ENCODE data around the gene TMEM229B.

Gene TMEM229B

DNA sequence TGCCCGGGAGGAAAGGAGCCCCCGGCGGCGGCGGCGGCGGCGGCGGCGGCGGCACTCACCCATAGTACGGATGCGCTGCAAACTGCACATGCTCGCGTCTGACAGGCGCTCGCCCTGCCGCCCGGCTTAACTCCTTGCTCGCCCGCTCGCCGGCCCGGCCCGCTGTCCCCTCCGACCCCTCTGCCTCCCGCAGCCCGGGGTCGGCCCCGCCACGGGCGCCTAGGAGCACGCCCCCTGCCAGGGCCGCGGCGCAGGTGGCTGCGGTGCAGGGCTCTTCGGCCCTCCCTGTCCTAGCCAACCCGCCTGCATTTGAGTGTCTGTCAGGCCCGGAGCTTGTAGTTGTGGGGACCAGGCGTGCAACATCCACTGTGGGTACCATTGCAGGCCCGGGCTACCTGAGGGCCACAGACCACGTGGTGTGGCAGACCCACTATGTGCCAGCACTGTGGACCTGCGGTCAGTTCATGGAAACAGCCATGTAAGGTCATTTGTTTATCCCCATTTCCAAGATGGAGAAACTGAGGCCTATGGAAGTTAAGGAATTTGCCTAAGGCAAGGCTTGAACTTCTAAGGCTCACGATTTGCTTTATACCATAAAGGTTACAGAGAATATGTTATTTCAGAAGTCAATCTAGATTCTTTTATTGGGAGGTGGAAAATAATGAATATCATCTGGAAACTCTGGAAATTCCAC is 27.0 kb upstream of the TMEM229B start:
- Histone ChIP-seq H3K9me3 (ENCODE audit: control insufficient read depth in 2 of 2, low read length in 2 of 2) (no peaks in the 10 kb centered on the region), H3K27ac (ENCODE audit: low read depth in 2 of 2, low read length in 2 of 2) (peak overlapping the region in 1 of 2 donors; percentile 74), H3K9ac (ENCODE audit: low read depth in 1 of 2, low read length in 2 of 2) (peak overlapping the region; percentile 56 to 70), H3K36me3 (ENCODE audit: control insufficient read depth in 2 of 2, insufficient read depth in 2 of 2, low read length in 2 of 2) (no peaks in the 10 kb centered on the region), H3K4me1 (ENCODE audit: control insufficient read depth in 2 of 2, insufficient read depth in 2 of 2, low read length in 2 of 2) (peaks cover 13 to 17% of the 10 kb centered on the region in 2 donors), H3K4me3 (ENCODE audit: low read length in 2 of 2) (peak overlapping the region; percentile 64 to 72), H3K27me3 (ENCODE audit: control insufficient read depth in 2 of 2, insufficient read depth in 2 of 2, low read length in 2 of 2) (no peaks in the 10 kb centered on the region)

DNA sequence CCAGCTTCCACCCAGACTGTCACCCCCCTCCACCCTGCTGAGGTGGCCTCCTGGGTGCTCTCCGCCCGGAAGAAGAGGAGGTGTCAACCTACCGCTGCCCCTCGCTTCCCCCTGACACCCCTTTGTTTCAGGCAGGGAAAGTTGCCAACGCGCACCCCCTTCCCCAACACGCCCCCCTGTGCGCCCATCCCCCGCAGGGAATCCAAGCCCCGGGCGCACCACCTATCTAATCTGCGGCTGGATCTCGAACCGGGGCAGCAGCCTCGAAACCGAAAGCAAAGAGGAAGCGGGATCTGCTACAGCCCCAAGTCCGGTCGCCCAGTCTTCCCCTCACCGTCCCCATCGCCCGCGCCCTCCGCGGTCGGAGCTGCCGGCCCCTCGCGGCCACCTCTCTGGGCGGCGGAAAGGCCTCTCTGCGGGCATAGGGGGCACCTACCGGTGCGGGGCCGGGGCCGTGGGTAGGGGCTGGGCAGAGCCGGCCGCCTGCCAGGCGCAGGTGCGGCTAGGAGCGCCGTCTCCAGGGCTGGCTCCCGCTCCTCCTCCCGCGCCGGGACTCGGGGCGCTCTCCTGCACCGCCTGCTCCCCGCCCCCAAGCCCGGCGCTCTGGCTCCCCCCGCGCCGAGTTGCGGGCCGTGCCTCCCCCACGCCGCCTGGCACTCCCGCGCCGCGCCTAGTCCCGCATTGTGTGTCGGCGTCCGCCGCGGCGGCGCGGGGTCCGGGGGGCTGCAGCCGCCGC is 26.3 kb upstream of the TMEM229B start:
- Histone ChIP-seq H3K4me1 (ENCODE audit: control insufficient read depth in 2 of 2, insufficient read depth in 2 of 2, low read length in 2 of 2) (peaks cover 13 to 17% of the 10 kb centered on the region in 2 donors), H3K9me3 (ENCODE audit: control insufficient read depth in 2 of 2, low read length in 2 of 2) (no peaks in the 10 kb centered on the region), H3K27me3 (ENCODE audit: control insufficient read depth in 2 of 2, insufficient read depth in 2 of 2, low read length in 2 of 2) (no peaks in the 10 kb centered on the region), H3K36me3 (ENCODE audit: control insufficient read depth in 2 of 2, insufficient read depth in 2 of 2, low read length in 2 of 2) (no peaks in the 10 kb centered on the region), H3K9ac (ENCODE audit: low read depth in 1 of 2, low read length in 2 of 2) (peak overlapping the region; percentile 63 to 70), H3K27ac (ENCODE audit: low read depth in 2 of 2, low read length in 2 of 2) (peak overlapping the region; percentile 52 to 74), H3K4me3 (ENCODE audit: low read length in 2 of 2) (peak overlapping the region; percentile 72 to 74)

DNA sequence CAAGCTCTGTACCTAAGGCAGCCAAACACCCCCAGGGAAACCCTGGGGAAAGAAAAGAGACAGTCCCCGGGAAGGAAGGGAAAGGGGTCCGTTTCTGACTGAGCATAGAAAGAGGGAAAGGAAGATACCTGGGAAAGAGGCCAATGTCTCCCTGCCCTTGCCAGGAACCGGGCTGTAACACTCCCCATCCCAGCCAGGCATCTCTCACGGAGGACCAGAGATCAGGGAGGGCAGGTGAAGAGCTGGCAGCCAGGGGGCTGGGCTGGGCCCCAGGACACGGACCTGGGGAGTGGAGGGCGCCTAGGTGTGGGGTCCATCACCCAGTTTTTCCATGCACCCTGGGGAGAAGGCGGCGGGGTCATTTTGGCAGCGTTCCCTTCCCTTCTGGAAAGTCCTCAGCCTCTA is 25.7 kb upstream of the TMEM229B start:
- no peaks in the 10 kb centered on the region for H3K9me3 ChIP-seq (ENCODE audit: control insufficient read depth in 2 of 2, low read length in 2 of 2)
- peaks cover 13 to 17% of the 10 kb centered on the region in 2 donors for H3K4me1 ChIP-seq (ENCODE audit: control insufficient read depth in 2 of 2, insufficient read depth in 2 of 2, low read length in 2 of 2)
- H3K4me3 ChIP-seq (ENCODE audit: low read length in 2 of 2): peak overlapping the region; percentile 72 to 74
- H3K27me3 ChIP-seq (ENCODE audit: control insufficient read depth in 2 of 2, insufficient read depth in 2 of 2, low read length in 2 of 2): no peaks in the 10 kb centered on the region
- no peaks in the 10 kb centered on the region for H3K36me3 ChIP-seq (ENCODE audit: control insufficient read depth in 2 of 2, insufficient read depth in 2 of 2, low read length in 2 of 2)
- peak overlapping the region; percentile 63 to 70 for H3K9ac ChIP-seq (ENCODE audit: low read depth in 1 of 2, low read length in 2 of 2)
- peak overlapping the region; percentile 22 to 74 for H3K27ac ChIP-seq (ENCODE audit: low read depth in 2 of 2, low read length in 2 of 2)

DNA sequence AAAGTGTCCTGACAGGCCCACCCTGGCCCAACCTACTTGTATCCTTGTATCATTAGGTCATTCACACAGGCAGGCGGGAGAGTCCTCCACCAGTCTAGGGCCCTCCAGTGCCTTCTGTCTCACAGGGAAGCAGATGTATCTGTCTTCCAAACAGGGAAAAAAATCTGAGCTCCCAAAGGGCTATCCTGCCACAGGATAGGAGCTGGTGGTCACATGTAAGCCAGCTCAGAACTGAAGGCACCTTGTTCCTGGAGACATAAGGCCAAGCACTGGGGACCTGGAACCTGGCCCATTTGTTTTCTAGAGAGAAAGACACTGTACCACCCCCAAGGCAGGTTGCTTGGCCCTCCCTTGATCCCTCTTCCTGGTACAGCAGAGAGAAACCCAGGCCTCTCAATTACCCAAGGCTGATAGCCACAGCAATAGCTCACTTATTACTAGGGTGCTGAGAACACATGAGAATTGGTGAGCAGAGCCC is 25.1 kb upstream of the TMEM229B start:
- no peaks in the 10 kb centered on the region for H3K9me3 ChIP-seq (ENCODE audit: control insufficient read depth in 2 of 2, low read length in 2 of 2)
- peak overlapping the region; percentile 24 to 70 for H3K9ac ChIP-seq (ENCODE audit: low read depth in 1 of 2, low read length in 2 of 2)
- H3K4me1 ChIP-seq (ENCODE audit: control insufficient read depth in 2 of 2, insufficient read depth in 2 of 2, low read length in 2 of 2): peaks cover 13 to 17% of the 10 kb centered on the region in 2 donors
- no peaks in the 10 kb centered on the region for H3K36me3 ChIP-seq (ENCODE audit: control insufficient read depth in 2 of 2, insufficient read depth in 2 of 2, low read length in 2 of 2)
- peak overlapping the region; percentile 22 to 74 for H3K27ac ChIP-seq (ENCODE audit: low read depth in 2 of 2, low read length in 2 of 2)
- H3K27me3 ChIP-seq (ENCODE audit: control insufficient read depth in 2 of 2, insufficient read depth in 2 of 2, low read length in 2 of 2): no peaks in the 10 kb centered on the region
- H3K4me3 ChIP-seq (ENCODE audit: low read length in 2 of 2): peak overlapping the region in 1 of 2 donors; percentile 74

DNA sequence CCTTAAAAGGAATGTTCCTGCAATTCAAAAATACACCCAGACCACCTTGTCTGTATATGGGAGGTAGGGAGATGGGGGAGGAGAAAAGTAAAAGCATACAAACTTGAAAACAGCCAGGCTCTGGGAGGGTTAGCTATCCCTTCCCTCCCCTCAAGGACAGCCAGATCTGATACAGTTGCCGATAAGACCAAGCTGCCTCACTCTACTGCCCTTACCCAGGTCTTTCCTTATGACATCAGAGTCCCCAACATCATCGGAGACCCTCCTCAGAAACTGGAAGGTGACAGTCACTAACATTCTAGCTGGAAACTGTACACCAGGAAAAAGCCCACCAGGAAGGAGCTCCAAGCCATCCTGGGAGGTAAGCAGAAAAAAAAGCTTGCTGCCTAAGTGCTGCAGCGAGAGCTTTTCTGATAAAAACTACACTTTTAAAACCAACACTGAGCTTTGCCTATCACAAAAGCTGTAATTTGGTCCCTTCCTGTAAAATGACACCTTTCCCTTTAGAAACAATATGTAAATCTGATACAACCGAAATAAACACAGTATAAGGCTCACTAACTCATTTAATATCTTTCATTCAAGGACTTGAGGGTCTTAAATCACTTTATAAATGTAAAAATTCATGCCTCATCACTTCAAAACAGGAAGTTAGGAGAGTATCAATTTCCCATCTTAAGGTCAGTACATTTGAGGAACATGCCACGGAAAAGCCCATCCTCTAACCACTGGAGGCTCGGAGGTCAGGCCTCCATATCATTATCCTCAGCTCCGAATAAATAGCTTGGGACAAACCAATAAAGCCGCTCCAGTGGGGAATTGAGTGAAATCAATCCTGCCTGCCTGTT is 24.2 kb upstream of the TMEM229B start:
- no peaks in the 10 kb centered on the region for H3K27me3 ChIP-seq (ENCODE audit: control insufficient read depth in 2 of 2, insufficient read depth in 2 of 2, low read length in 2 of 2)
- no peak overlapping the region for H3K9ac ChIP-seq (ENCODE audit: low read depth in 1 of 2, low read length in 2 of 2)
- H3K4me1 ChIP-seq (ENCODE audit: control insufficient read depth in 2 of 2, insufficient read depth in 2 of 2, low read length in 2 of 2): peaks cover 13 to 17% of the 10 kb centered on the region in 2 donors
- no peaks in the 10 kb centered on the region for H3K36me3 ChIP-seq (ENCODE audit: control insufficient read depth in 2 of 2, insufficient read depth in 2 of 2, low read length in 2 of 2)
- H3K27ac ChIP-seq (ENCODE audit: low read depth in 2 of 2, low read length in 2 of 2): no peak overlapping the region
- H3K9me3 ChIP-seq (ENCODE audit: control insufficient read depth in 2 of 2, low read length in 2 of 2): no peaks in the 10 kb centered on the region
- H3K4me3 ChIP-seq (ENCODE audit: low read length in 2 of 2): no peak overlapping the region

DNA sequence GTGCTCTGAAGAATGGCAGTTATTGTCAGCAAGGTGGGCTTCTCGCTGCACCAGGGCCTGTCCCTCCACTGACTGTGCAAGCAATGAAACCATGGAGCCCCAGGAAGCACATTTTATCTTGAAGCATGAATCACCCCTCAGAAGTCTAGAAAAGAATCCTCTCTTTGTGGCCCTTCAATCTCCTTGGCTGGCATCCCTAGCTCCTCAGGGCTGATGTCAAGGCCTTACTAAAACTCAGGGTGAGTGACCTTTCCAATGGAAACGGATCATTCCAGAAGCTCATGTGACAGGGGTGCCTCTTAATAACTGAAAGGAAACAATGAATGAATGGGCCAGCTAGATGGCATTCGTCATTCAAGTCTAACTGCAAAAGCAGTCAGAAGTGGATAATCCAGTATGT is 22.3 kb upstream of the TMEM229B start:
- H3K4me1 ChIP-seq (ENCODE audit: control insufficient read depth in 2 of 2, insufficient read depth in 2 of 2, low read length in 2 of 2): peaks cover 13 to 14% of the 10 kb centered on the region in 2 donors
- H3K27me3 ChIP-seq (ENCODE audit: control insufficient read depth in 2 of 2, insufficient read depth in 2 of 2, low read length in 2 of 2): no peaks in the 10 kb centered on the region
- no peak overlapping the region for H3K4me3 ChIP-seq (ENCODE audit: low read length in 2 of 2)
- H3K9ac ChIP-seq (ENCODE audit: low read depth in 1 of 2, low read length in 2 of 2): no peak overlapping the region
- H3K9me3 ChIP-seq (ENCODE audit: control insufficient read depth in 2 of 2, low read length in 2 of 2): no peaks in the 10 kb centered on the region
- H3K27ac ChIP-seq (ENCODE audit: low read depth in 2 of 2, low read length in 2 of 2): no peak overlapping the region
- no peaks in the 10 kb centered on the region for H3K36me3 ChIP-seq (ENCODE audit: control insufficient read depth in 2 of 2, insufficient read depth in 2 of 2, low read length in 2 of 2)

DNA sequence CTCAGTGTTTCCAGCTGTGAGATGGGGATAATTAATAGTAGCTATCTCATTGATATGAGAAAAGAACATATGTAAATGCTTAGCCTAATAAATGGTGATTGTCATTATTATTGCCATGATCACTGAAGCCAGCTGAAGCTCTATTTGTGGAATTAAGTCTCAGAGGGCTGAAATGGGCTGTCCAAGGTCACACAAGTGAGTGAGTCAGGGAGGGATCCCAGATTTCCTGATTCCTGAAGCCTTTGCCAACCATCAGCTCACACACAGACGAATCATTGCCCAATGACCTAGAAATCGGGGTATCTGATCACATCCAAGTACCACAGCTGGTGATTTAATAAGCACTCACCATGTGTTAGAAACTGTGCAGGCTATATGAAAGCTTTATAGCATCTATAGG is 21.6 kb upstream of the TMEM229B start:
- H3K27me3 ChIP-seq (ENCODE audit: control insufficient read depth in 2 of 2, insufficient read depth in 2 of 2, low read length in 2 of 2): no peaks in the 10 kb centered on the region
- H3K27ac ChIP-seq (ENCODE audit: low read depth in 2 of 2, low read length in 2 of 2): no peak overlapping the region
- no peak overlapping the region for H3K9ac ChIP-seq (ENCODE audit: low read depth in 1 of 2, low read length in 2 of 2)
- H3K4me3 ChIP-seq (ENCODE audit: low read length in 2 of 2): no peak overlapping the region
- peaks cover 9 to 11% of the 10 kb centered on the region in 2 donors for H3K4me1 ChIP-seq (ENCODE audit: control insufficient read depth in 2 of 2, insufficient read depth in 2 of 2, low read length in 2 of 2)
- H3K36me3 ChIP-seq (ENCODE audit: control insufficient read depth in 2 of 2, insufficient read depth in 2 of 2, low read length in 2 of 2): no peaks in the 10 kb centered on the region
- H3K9me3 ChIP-seq (ENCODE audit: control insufficient read depth in 2 of 2, low read length in 2 of 2): no peaks in the 10 kb centered on the region

DNA sequence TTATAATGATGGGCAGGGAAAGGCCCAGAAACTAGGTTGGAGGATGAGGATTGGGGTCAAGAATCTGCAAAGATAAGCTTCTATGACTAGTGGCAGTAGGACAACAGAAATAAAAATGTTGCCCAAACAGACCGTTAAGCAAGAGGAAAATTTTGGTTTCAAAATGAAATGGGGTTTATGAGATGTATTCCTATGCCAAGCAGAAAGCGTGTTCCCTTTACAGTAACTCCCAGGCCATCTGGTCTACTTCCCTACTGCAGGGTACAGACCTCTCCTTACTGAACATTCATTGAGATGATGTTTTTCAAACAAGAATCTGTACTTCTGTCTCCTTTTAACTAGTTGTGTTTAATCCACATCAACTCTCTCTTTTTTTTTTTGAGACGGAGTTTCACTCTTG is 20.4 kb upstream of the TMEM229B start:
- Histone ChIP-seq H3K27me3 (ENCODE audit: control insufficient read depth in 2 of 2, insufficient read depth in 2 of 2, low read length in 2 of 2) (no peaks in the 10 kb centered on the region), H3K4me3 (ENCODE audit: low read length in 2 of 2) (no peak overlapping the region), H3K27ac (ENCODE audit: low read depth in 2 of 2, low read length in 2 of 2) (no peak overlapping the region), H3K4me1 (ENCODE audit: control insufficient read depth in 2 of 2, insufficient read depth in 2 of 2, low read length in 2 of 2) (peaks cover 3 to 5% of the 10 kb centered on the region in 2 donors), H3K9me3 (ENCODE audit: control insufficient read depth in 2 of 2, low read length in 2 of 2) (no peaks in the 10 kb centered on the region), H3K36me3 (ENCODE audit: control insufficient read depth in 2 of 2, insufficient read depth in 2 of 2, low read length in 2 of 2) (no peaks in the 10 kb centered on the region), H3K9ac (ENCODE audit: low read depth in 1 of 2, low read length in 2 of 2) (no peak overlapping the region)

DNA sequence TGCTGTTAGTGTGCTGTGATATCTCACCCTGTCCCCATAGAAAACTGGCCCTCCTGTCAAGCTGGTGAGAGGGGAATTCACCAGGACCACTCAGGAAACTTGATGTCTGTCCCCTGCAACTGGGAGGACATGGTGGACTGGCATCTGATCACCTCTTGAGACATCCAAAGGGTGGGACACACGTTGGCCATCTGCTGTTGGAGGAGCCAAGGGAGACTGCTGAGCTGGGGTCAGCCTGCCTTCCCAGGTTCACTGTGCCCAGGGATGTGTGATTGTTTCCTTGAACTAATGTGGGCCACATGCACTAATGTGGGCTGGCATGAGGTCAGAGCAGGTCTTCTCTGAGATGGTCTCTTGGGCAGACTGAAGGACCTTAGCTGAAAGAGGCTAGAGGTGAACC is 16.7 kb upstream of the TMEM229B start:
- Histone ChIP-seq H3K9me3 (ENCODE audit: control insufficient read depth in 2 of 2, low read length in 2 of 2) (no peaks in the 10 kb centered on the region), H3K4me1 (ENCODE audit: control insufficient read depth in 2 of 2, insufficient read depth in 2 of 2, low read length in 2 of 2) (no peaks in the 10 kb centered on the region), H3K36me3 (ENCODE audit: control insufficient read depth in 2 of 2, insufficient read depth in 2 of 2, low read length in 2 of 2) (no peaks in the 10 kb centered on the region), H3K27ac (ENCODE audit: low read depth in 2 of 2, low read length in 2 of 2) (no peak overlapping the region), H3K9ac (ENCODE audit: low read depth in 1 of 2, low read length in 2 of 2) (no peak overlapping the region), H3K4me3 (ENCODE audit: low read length in 2 of 2) (no peak overlapping the region), H3K27me3 (ENCODE audit: control insufficient read depth in 2 of 2, insufficient read depth in 2 of 2, low read length in 2 of 2) (no peaks in the 10 kb centered on the region)

DNA sequence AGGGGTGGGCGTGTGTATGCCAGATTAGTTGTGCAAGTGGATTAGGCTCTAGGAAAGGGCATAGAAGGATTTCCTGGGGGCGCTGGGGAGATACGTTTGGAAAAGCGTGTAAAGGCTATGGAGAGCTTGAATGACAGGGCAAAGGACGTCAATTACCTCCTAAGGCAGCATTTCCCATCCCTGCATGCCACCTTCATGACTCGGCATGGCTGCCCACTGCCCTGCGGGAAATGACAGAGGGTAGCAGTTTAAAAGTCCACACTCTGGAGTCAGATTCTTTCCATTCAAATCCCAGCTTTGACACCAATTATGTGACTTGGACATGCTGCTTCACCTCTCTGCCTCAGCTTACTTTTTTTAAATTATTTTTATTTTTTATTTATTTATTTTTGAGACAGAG is 14.8 kb upstream of the TMEM229B start:
- H3K36me3 ChIP-seq (ENCODE audit: control insufficient read depth in 2 of 2, insufficient read depth in 2 of 2, low read length in 2 of 2): no peaks in the 10 kb centered on the region
- H3K27me3 ChIP-seq (ENCODE audit: control insufficient read depth in 2 of 2, insufficient read depth in 2 of 2, low read length in 2 of 2): no peaks in the 10 kb centered on the region
- no peak overlapping the region for H3K4me3 ChIP-seq (ENCODE audit: low read length in 2 of 2)
- no peak overlapping the region for H3K27ac ChIP-seq (ENCODE audit: low read depth in 2 of 2, low read length in 2 of 2)
- no peaks in the 10 kb centered on the region for H3K9me3 ChIP-seq (ENCODE audit: control insufficient read depth in 2 of 2, low read length in 2 of 2)
- no peaks in the 10 kb centered on the region for H3K4me1 ChIP-seq (ENCODE audit: control insufficient read depth in 2 of 2, insufficient read depth in 2 of 2, low read length in 2 of 2)
- H3K9ac ChIP-seq (ENCODE audit: low read depth in 1 of 2, low read length in 2 of 2): no peak overlapping the region

Data from mucosa of rectum (tissue), 2 donors.